ENCODE results near the gene TRAIP.

- TF ChIP-seq POLR2A (IDR thresholded peaks at IDR 0.05), result no peak
- TF ChIP-seq, protein P1, sequence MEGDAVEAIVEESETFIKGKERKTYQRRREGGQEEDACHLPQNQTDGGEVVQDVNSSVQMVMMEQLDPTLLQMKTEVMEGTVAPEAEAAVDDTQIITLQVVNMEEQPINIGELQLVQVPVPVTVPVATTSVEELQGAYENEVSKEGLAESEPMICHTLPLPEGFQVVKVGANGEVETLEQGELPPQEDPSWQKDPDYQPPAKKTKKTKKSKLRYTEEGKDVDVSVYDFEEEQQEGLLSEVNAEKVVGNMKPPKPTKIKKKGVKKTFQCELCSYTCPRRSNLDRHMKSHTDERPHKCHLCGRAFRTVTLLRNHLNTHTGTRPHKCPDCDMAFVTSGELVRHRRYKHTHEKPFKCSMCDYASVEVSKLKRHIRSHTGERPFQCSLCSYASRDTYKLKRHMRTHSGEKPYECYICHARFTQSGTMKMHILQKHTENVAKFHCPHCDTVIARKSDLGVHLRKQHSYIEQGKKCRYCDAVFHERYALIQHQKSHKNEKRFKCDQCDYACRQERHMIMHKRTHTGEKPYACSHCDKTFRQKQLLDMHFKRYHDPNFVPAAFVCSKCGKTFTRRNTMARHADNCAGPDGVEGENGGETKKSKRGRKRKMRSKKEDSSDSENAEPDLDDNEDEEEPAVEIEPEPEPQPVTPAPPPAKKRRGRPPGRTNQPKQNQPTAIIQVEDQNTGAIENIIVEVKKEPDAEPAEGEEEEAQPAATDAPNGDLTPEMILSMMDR (IDR thresholded peaks at IDR 0.05), result no peak
These were observed 45.3 kb upstream of the TRAIP start for GRCh38 chr3:49901366-49902339.
